Endothelial cell of umbilical vein (primary cell): ENCODE data around the gene CNTNAP2. TPM values are rescaled to one million over a fixed set of nuclear protein-coding genes. Genes with fewer than 3 reads are reported as not detected.

ENCODE experiments used
- BruUV-seq: library from RNA; stranded (reverse); fragments of 400-500 nt; replicated peaks from 2 replicates; lab custom pipeline; 2021; lab: Mats Ljungman, UMichigan
- CTCF ChIA-PET: fragments of 300-600, 350-600 bp; sonication (Branson Sonifier 250); formaldehyde crosslinking; loops from one replicate; lab custom pipeline; 2021; ENCODE audit warnings: antibody characterized with exemption, inconsistent platforms; lab: Charles Lee
- POLR2A ChIA-PET: fragments of 300-600, 350-600 bp; sonication (Branson Sonifier 250); formaldehyde crosslinking; loops from one replicate; lab custom pipeline; 2021; ENCODE audit warnings: antibody characterized with exemption, inconsistent platforms; lab: Charles Lee
- DNase-seq: peaks from one replicate; pipeline ENCODE4 v3.0.0-alpha.2; 2011; ENCODE audit warnings: low read depth, low spot score
- FAIRE-seq: peaks from 2 replicates; lab custom pipeline; 2011; peaks lifted over from hg19 to GRCh38; lab: Jason Lieb, UNC
- H2AFZ ChIP-seq: 2 replicates; pipeline ENCODE4 v1.6.0; 2012; ENCODE audit warnings: low read depth, low read length, control low read depth, inconsistent platforms
- H3K27ac ChIP-seq: 2 replicates; pipeline ENCODE4 v1.5.1; 2011; ENCODE audit warnings: low read depth, mild to moderate bottlenecking, control low read depth, low read length, moderate library complexity; ENCODE audit not compliant: insufficient read depth
- H3K27me3 ChIP-seq, 2 experiments: 2 replicates each; pipeline versions ENCODE4 v1.6.0 to v1.6.1; 2011; ENCODE audit warnings: low read length in 2 of 2, mixed read lengths in 1 of 2; ENCODE audit not compliant: control insufficient read depth in 2 of 2, insufficient read depth in 2 of 2
- H3K36me3 ChIP-seq, 2 experiments: 2 replicates in 1 of 2; 3 replicates in 1 of 2; pipeline ENCODE4 v1.5.1; 2011; ENCODE audit warnings: low read length in 2 of 2, mild to moderate bottlenecking in 1 of 2, moderate library complexity in 1 of 2; ENCODE audit not compliant: control insufficient read depth in 2 of 2, insufficient read depth in 2 of 2; ENCODE audit errors: extremely low read depth in 1 of 2
- H3K4me1 ChIP-seq: 3 replicates; pipeline ENCODE4 v1.5.1; 2011; ENCODE audit warnings: mild to moderate bottlenecking, low read length; ENCODE audit not compliant: control insufficient read depth, insufficient read depth; ENCODE audit errors: extremely low read depth
- H3K4me2 ChIP-seq: 2 replicates; pipeline ENCODE4 v1.6.1; 2011; ENCODE audit warnings: low read length, control low read depth, mixed read lengths; ENCODE audit not compliant: insufficient read depth
- H3K4me3 ChIP-seq, 3 experiments: fragments of 200-600 bp in 1 of 3; sonication (generic), shearing (Covaris generic) in 1 of 3; replicated peaks in 1 of 3; 2 replicates each; pipeline ENCODE4 v1.5.1; 2011 to 2016; ENCODE audit warnings: control low read depth in 3 of 3, low read length in 3 of 3, mild to moderate bottlenecking in 2 of 3, inconsistent platforms in 1 of 3, low read depth in 1 of 3, moderate library complexity in 1 of 3; ENCODE audit not compliant: insufficient read depth in 1 of 3
- H3K79me2 ChIP-seq: 2 replicates; pipeline ENCODE4 v1.6.0; 2012; ENCODE audit warnings: low read length, inconsistent platforms; ENCODE audit not compliant: control insufficient read depth, insufficient read depth
- H3K9ac ChIP-seq: replicated peaks from 2 replicates; pipeline ENCODE3; 2011; ENCODE audit warnings: low read length, control low read depth; ENCODE audit not compliant: insufficient read depth; ENCODE audit errors: extremely low read depth
- H3K9me1 ChIP-seq: replicated peaks from 3 replicates; pipeline ENCODE4 v1.6.0; 2011; ENCODE audit warnings: mild to moderate bottlenecking, low read length; ENCODE audit not compliant: control insufficient read depth, insufficient read depth; ENCODE audit errors: extremely low read depth
- H3K9me3 ChIP-seq: replicated peaks from 2 replicates; pipeline ENCODE4 v1.5.1; 2012; ENCODE audit warnings: low read length, inconsistent platforms; ENCODE audit not compliant: control insufficient read depth, insufficient read depth
- H4K20me1 ChIP-seq: replicated peaks from 2 replicates; pipeline ENCODE3; 2011; ENCODE audit warnings: mild to moderate bottlenecking, low read length; ENCODE audit not compliant: control insufficient read depth, insufficient read depth; ENCODE audit errors: extremely low read depth
- EZH2 ChIP-seq: IDR thresholded peaks from 2 replicates; pipeline ENCODE4 v1.6.1; 2012; ENCODE audit warnings: borderline replicate concordance, low read depth, mild to moderate bottlenecking, moderate library complexity, low read length, inconsistent platforms; ENCODE audit not compliant: severe bottlenecking
- FOS ChIP-seq: IDR thresholded peaks from 2 replicates; pipeline ENCODE4 v1.6.1; 2011; ENCODE audit warnings: mild to moderate bottlenecking, low read length, moderate library complexity, borderline replicate concordance; ENCODE audit not compliant: insufficient read depth
- GATA2 ChIP-seq: IDR thresholded peaks from 2 replicates; pipeline ENCODE4 v1.7.0; 2011; ENCODE audit warnings: low read depth, mild to moderate bottlenecking, moderate library complexity, mixed read lengths, low read length; ENCODE audit not compliant: insufficient read length, insufficient read depth
- JUN ChIP-seq: IDR thresholded peaks from 2 replicates; pipeline ENCODE4 v1.6.1; 2011; ENCODE audit warnings: borderline replicate concordance, low read depth; ENCODE audit not compliant: insufficient read length, insufficient read depth
- MAX ChIP-seq: IDR thresholded peaks from 2 replicates; pipeline ENCODE4 v1.6.1; 2011; ENCODE audit not compliant: insufficient read depth, insufficient read length
- MYC ChIP-seq: IDR thresholded peaks from one replicate; pipeline ENCODE4 v1.6.1; 2011; ENCODE audit warnings: mild to moderate bottlenecking, low read depth, low read length
- POLR2A ChIP-seq: IDR thresholded peaks from 2 replicates; pipeline ENCODE4 v1.6.1; 2012; ENCODE audit warnings: low read depth, mild to moderate bottlenecking, control low read depth, low read length
- POLR2AphosphoS5 ChIP-seq: IDR thresholded peaks from 2 replicates; pipeline ENCODE4 v1.6.1; 2012; ENCODE audit warnings: low read depth, mild to moderate bottlenecking, control low read depth, low read length, moderate library complexity; ENCODE audit not compliant: insufficient read depth
- dilution Hi-C: fragments of 300-500 bp; cut with MboI; formaldehyde crosslinking; loops from one replicate; pipeline ENCODE4 v1.15.0; 2019; ENCODE audit warnings: low sequenced_read_pairs; ENCODE audit not compliant: extremely low pct_ligation_motif_present
- intact Hi-C: fragments of 100-400 bp; cut with micrococcal nuclease; formaldehyde crosslinking; loops from one replicate; pipeline ENCODE4 v1.10.0; 2022
- polyA plus RNA-seq, 4 experiments: library from polyadenylated mRNA; depleted of rRNA in 3 of 4; stranded (reverse) in 3 of 4; unstranded in 1 of 4; fragments of >200 nt; gene quantifications; 2 replicates each; pipeline versions ENCODE4 v1.2.1 to v1.2.3, GENCODE V29; 2011 to 2012; ENCODE audit warnings: missing spikeins in 1 of 4
- total RNA-seq: library from RNA; stranded (reverse); gene quantifications from 2 replicates; pipeline ENCODE4 v1.2.3, GENCODE V29; 2021
- TF ChIP-seq, protein P1 (sequence below), 2 donors: IDR thresholded peaks; 1 replicate in 1 of 2; 2 replicates in 1 of 2; pipeline ENCODE4 v1.5.1; 2011; ENCODE audit warnings: low read length in 2 of 2, mild to moderate bottlenecking in 2 of 2, moderate library complexity in 2 of 2, control low read depth in 1 of 2, inconsistent platforms in 1 of 2, low read depth in 1 of 2; ENCODE audit not compliant: insufficient read depth in 1 of 2; ENCODE audit errors: extremely low read depth in 1 of 2

CNTNAP2 gene
- total and polyA plus RNA-seq, 2 donors (not counting 3 experiments of a cell fraction or from before 2014, with no cell fraction given) = not detected

GRCh38 chr7:147915781-147916180, 1799.2 kb downstream of the CNTNAP2 start:
- Histone ChIP-seq H3K27ac (no peak overlapping the region), H3K4me3 (no peak overlapping the region), H4K20me1 (no peaks in the 10 kb centered on the region), H3K36me3 (no peaks in the 10 kb centered on the region), H2AFZ (no peak overlapping the region), H3K27me3 (no peaks in the 10 kb centered on the region), H3K9me3 (peaks cover 3% of the 10 kb centered on the region), H3K9me1 (no peaks in the 10 kb centered on the region), H3K4me2 (no peak overlapping the region), H3K79me2 (no peaks in the 10 kb centered on the region), H3K4me1 (no peaks in the 10 kb centered on the region), H3K9ac (no peak overlapping the region)
- DNase-seq = no peak
- no TSS peak for BruUV-seq
- FAIRE-seq = no peak
- intact Hi-C loops (no loop called here), dilution Hi-C loops (no loop called here)
- TF ChIP-seq POLR2AphosphoS5 (no peak), JUN (no peak), MAX (no peak), GATA2 (no peak), POLR2A (no peak), MYC (no peak), EZH2 (no peak), FOS (no peak)
- TF ChIP-seq, protein P1, sequence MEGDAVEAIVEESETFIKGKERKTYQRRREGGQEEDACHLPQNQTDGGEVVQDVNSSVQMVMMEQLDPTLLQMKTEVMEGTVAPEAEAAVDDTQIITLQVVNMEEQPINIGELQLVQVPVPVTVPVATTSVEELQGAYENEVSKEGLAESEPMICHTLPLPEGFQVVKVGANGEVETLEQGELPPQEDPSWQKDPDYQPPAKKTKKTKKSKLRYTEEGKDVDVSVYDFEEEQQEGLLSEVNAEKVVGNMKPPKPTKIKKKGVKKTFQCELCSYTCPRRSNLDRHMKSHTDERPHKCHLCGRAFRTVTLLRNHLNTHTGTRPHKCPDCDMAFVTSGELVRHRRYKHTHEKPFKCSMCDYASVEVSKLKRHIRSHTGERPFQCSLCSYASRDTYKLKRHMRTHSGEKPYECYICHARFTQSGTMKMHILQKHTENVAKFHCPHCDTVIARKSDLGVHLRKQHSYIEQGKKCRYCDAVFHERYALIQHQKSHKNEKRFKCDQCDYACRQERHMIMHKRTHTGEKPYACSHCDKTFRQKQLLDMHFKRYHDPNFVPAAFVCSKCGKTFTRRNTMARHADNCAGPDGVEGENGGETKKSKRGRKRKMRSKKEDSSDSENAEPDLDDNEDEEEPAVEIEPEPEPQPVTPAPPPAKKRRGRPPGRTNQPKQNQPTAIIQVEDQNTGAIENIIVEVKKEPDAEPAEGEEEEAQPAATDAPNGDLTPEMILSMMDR (IDR thresholded peaks at IDR 0.05; ENCODE audit: extremely low read depth in 1 of 2, insufficient read depth in 1 of 2, low read depth in 1 of 2, low read length in 2 of 2) = no peak
- ChIA-PET POLR2A (no interaction called here), CTCF (no interaction called here)
